A549 (cell line): ENCODE results near the gene TRDN.
"Not testable (repeated sequence)": the region's sequence is repeated elsewhere in the genome, so short reads cannot be mapped to it uniquely, and the experiment has no call there.

Source experiments
- BHLHE40 ChIP-seq: IDR thresholded peaks from 2 replicates; pipeline ENCODE4 v1.6.1; 2012; ENCODE audit warnings: low read depth, low read length, inconsistent platforms
- CTCF ChIP-seq: fragments of >200 bp; sonication (Bioruptor Twin); formaldehyde crosslinking; IDR thresholded peaks from 3 replicates; pipeline ENCODE4 v1.5.1; 2016
- E2F6 ChIP-seq: IDR thresholded peaks from 2 replicates; pipeline ENCODE4 v1.6.1; 2012; ENCODE audit warnings: low read depth, borderline replicate concordance
- EP300 ChIP-seq, 2 experiments: fragments of >200 bp; sonication (Bioruptor Twin); formaldehyde crosslinking; IDR thresholded peaks; 2 replicates in 1 of 2; 3 replicates in 1 of 2; pipeline ENCODE4 v1.6.1; 2016 to 2017
- HDAC2 ChIP-seq: fragments of 200-600 bp; sonication (generic); IDR thresholded peaks from 2 replicates; pipeline ENCODE4 v1.6.1; 2016
- MAX ChIP-seq: IDR thresholded peaks from 2 replicates; pipeline ENCODE4 v1.6.1; 2012
- POLR2A ChIP-seq: IDR thresholded peaks from 2 replicates; pipeline ENCODE4 v1.6.1; 2012; ENCODE audit warnings: mild to moderate bottlenecking, low read length
- ZC3H11A ChIP-seq: fragments of 450-650 bp; IDR thresholded peaks from 2 replicates; pipeline ENCODE4 v1.6.1; 2014; ENCODE audit warnings: antibody characterized with exemption, mild to moderate bottlenecking
- TF ChIP-seq, protein P1 (sequence below): fragments of >200 bp; sonication (Bioruptor Twin); formaldehyde crosslinking; IDR thresholded peaks from 3 replicates; pipeline ENCODE4 v1.6.1; 2016

DNA sequence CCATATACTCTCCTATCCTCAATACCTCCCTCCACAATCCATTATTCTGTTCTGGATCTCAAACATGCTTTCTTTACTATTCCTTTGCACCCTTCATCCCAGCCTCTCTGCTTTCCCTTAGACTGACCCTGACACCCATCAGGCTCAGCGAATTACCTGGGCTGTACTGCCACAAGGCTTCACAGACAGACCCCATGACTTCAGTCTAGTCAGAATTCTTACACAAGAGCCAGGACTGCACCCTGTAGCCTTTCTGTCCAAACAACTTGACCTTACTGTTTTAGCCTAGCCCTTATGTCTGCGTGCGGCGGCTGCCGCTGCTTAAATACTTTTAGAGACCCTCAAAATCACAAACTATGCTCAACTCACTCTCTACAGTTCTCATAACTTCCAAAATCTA is 76.9 kb downstream of the TRDN start:
- TF ChIP-seq BHLHE40; CTCF; E2F6; EP300 (IDR thresholded peaks at IDR 0.05); HDAC2; POLR2A; ZC3H11A; MAX: not testable (repeated sequence)
- TF ChIP-seq, protein P1, sequence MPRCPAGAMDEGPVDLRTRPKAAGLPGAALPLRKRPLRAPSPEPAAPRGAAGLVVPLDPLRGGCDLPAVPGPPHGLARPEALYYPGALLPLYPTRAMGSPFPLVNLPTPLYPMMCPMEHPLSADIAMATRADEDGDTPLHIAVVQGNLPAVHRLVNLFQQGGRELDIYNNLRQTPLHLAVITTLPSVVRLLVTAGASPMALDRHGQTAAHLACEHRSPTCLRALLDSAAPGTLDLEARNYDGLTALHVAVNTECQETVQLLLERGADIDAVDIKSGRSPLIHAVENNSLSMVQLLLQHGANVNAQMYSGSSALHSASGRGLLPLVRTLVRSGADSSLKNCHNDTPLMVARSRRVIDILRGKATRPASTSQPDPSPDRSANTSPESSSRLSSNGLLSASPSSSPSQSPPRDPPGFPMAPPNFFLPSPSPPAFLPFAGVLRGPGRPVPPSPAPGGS = not testable (repeated sequence)
